ENCODE measurements around the gene GJA3.

Gene GJA3

DNA sequence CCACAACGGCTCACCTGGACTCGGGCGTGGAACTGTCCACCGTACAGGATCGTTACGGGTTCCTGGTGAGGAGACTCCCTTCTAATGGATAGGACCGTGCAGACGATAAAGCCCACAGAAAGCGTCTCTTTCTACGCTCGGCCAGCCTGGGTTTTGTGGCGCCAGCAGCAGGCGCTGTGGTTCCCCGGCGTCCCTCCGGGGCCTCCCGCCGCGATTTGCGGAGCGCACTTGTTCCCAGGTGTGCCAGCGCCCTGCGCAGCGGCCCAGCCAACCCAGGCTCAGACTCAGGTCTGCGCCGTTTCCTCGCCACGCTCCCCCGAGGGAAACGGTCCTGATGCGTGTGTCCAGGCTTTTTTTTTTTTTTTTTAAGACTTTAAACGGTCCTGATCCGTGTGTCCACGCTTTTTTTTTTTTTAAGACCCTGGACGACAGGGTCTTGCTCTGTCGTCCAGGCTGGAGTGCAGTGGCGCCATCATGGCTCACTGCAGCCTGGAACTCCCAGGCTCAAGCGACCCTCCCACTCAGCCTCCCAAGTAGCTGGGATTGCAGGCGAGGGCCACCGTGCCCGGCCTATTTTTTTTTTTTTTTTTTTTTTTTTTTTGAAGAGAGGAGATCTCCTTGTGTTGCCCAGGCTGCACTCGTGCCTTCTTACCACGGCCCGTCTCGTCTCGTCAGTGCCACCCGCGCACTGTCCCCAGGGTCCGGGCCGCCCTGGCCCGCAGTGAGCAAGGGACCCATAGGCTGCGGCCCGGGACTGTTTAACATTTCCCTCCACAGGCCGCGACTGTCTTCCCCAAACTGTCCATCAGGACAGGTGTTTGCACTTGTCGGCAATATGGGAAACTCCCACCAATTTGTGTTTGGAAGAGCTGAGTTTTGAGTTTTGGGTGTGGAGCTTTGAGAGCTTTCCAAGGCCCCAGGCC, 23.8 kb downstream of the GJA3 start:
- no peaks in the 10 kb centered on the region for H3K9me3 ChIP-seq
- H3K4me3 ChIP-seq (ENCODE audit: low read depth, low read length) = peak overlapping the region; percentile 34
- H3K27me3 ChIP-seq = peaks cover 50% of the 10 kb centered on the region
- no peaks in the 10 kb centered on the region for H3K4me1 ChIP-seq
- DNase-seq = peak; percentile 56
- no peaks in the 10 kb centered on the region for H3K36me3 ChIP-seq
- TF ChIP-seq, protein P1, sequence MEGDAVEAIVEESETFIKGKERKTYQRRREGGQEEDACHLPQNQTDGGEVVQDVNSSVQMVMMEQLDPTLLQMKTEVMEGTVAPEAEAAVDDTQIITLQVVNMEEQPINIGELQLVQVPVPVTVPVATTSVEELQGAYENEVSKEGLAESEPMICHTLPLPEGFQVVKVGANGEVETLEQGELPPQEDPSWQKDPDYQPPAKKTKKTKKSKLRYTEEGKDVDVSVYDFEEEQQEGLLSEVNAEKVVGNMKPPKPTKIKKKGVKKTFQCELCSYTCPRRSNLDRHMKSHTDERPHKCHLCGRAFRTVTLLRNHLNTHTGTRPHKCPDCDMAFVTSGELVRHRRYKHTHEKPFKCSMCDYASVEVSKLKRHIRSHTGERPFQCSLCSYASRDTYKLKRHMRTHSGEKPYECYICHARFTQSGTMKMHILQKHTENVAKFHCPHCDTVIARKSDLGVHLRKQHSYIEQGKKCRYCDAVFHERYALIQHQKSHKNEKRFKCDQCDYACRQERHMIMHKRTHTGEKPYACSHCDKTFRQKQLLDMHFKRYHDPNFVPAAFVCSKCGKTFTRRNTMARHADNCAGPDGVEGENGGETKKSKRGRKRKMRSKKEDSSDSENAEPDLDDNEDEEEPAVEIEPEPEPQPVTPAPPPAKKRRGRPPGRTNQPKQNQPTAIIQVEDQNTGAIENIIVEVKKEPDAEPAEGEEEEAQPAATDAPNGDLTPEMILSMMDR (IDR thresholded peaks at IDR 0.05; ENCODE audit: low read depth, low read length) = peak; percentile 72

DNA sequence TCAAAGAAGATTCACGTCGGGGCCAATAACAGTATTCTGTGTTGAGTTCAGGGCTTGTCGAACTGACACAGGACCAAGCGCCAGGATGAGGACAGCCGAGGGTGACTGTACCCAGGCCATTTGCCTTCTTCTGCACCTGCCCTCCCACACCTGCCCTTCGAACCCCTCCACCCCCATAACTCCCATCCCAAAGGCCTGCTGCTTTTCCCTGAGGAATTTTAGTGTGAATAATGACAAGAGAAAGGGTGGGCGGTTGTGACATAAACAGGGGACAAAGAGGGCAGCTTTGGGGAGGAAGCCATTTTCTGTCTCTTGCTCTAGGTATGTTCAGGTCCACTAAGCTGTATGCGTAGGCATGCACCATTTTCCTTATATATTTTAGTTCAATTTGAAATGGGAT, 26.1 kb downstream of the GJA3 start:
- Histone ChIP-seq H3K36me3 (no peaks in the 10 kb centered on the region), H3K4me1 (no peaks in the 10 kb centered on the region), H3K27me3 (peaks cover 32% of the 10 kb centered on the region), H3K9me3 (no peaks in the 10 kb centered on the region), H3K4me3 (ENCODE audit: low read depth, low read length) (no peak overlapping the region)
- DNase-seq = no peak
- TF ChIP-seq, protein P1 (IDR thresholded peaks at IDR 0.05; ENCODE audit: low read depth, low read length) = no peak

DNA sequence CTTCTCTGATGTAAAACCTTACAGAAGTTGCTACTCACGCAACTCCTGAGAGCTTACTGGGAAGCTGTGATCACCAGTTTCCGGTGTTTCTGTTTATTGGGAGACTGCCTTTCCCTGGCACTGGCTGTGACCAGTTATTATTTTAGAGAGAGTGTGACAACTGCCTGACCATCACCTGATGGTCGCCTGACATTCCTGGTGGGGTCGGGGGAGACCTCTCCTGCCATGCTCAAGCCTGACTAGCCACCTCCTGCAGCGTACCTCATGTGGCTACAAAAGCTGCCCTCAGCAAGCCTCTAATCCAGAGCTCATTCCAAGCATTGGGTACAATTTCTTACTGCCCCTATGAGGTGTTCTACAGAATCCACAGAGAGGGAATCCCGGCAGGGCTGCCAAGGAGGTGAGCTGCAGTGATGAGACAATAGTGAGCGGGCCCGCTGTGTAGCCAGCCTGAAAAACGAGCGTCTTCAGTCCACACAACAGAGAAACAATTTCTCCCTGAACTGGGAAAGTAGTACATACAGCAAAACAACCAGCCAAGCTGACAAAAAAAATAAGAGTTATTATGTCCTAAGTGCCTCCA, 28.7 kb downstream of the GJA3 start:
- Histone ChIP-seq H3K9me3 (no peaks in the 10 kb centered on the region), H3K27me3 (peaks cover 21% of the 10 kb centered on the region), H3K36me3 (no peaks in the 10 kb centered on the region), H3K4me3 (ENCODE audit: low read depth, low read length) (no peak overlapping the region), H3K4me1 (no peaks in the 10 kb centered on the region)
- no peak for DNase-seq
- TF ChIP-seq, protein P1 (IDR thresholded peaks at IDR 0.05; ENCODE audit: low read depth, low read length) = no peak

DNA sequence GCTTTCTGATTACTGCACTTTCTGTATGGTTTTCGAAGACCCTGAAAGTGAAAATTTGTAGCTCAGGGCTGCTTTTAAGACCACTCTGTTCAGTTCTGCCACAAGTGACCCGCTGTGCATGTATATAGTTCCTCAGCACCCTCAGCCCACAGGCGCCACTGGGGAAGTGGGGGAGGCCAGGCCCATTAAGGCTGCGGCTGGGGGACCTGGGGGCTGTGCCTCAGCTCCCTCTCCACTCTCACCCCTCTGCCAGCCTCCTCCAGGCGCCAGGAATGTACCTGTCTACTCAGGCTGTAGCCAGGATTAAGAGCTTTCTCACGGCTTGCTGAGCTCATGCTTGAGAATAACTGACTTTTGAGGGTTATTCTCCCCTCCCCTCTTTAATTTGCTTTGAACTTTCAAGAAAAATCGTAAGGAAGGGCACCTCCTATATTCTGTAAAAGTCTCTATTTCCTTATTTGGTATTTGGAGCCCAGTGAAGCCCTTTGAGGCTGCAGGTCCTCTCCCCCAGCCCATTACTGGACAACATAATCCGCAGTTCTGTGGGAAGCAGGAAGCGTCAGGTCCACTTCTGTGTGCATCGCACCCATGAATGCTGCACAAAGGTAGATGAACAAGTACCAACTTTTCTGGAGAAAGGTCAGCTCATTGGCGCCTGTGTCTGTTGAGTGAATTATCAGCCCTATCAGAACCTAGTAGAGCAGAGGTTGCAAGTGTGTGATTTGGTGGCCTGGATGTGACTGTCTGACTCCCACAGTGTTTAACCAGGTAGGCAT, 29.6 kb downstream of the GJA3 start:
- no peak overlapping the region for H3K4me3 ChIP-seq (ENCODE audit: low read depth, low read length)
- no peaks in the 10 kb centered on the region for H3K4me1 ChIP-seq
- H3K9me3 ChIP-seq = no peaks in the 10 kb centered on the region
- no peaks in the 10 kb centered on the region for H3K36me3 ChIP-seq
- no peak for DNase-seq
- TF ChIP-seq, protein P1 (IDR thresholded peaks at IDR 0.05; ENCODE audit: low read depth, low read length) = no peak
- peaks cover 21% of the 10 kb centered on the region for H3K27me3 ChIP-seq

DNA sequence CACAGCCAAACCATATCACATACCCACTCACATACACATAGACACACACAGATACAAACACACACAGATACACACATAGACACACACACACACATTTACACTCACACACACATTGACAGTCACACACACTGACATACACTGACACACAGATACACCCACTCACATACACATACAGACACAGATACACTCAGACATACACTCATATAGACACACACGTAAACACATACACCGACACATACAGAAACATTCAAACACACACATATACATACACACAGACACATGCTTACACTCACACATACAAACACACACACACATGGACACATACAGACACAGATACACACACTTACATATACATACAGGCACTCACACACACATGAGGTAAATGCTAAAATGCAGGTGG, 30.2 kb downstream of the GJA3 start:
- H3K9me3 ChIP-seq = no peaks in the 10 kb centered on the region
- H3K36me3 ChIP-seq = no peaks in the 10 kb centered on the region
- no peak for DNase-seq
- TF ChIP-seq, protein P1 (IDR thresholded peaks at IDR 0.05; ENCODE audit: low read depth, low read length) = no peak
- peaks cover 21% of the 10 kb centered on the region for H3K27me3 ChIP-seq
- H3K4me1 ChIP-seq = no peaks in the 10 kb centered on the region
- H3K4me3 ChIP-seq (ENCODE audit: low read depth, low read length) = no peak overlapping the region

Data from BE2C (cell line).